ENCODE results near the gene DTNB. TPM values are rescaled to one million over a fixed set of nuclear protein-coding genes. Genes with fewer than 3 reads are reported as not detected.

DTNB gene
- total and polyA plus RNA-seq, 12 donors = 4.7 to 27.5 (median 9.4) TPM

DNA sequence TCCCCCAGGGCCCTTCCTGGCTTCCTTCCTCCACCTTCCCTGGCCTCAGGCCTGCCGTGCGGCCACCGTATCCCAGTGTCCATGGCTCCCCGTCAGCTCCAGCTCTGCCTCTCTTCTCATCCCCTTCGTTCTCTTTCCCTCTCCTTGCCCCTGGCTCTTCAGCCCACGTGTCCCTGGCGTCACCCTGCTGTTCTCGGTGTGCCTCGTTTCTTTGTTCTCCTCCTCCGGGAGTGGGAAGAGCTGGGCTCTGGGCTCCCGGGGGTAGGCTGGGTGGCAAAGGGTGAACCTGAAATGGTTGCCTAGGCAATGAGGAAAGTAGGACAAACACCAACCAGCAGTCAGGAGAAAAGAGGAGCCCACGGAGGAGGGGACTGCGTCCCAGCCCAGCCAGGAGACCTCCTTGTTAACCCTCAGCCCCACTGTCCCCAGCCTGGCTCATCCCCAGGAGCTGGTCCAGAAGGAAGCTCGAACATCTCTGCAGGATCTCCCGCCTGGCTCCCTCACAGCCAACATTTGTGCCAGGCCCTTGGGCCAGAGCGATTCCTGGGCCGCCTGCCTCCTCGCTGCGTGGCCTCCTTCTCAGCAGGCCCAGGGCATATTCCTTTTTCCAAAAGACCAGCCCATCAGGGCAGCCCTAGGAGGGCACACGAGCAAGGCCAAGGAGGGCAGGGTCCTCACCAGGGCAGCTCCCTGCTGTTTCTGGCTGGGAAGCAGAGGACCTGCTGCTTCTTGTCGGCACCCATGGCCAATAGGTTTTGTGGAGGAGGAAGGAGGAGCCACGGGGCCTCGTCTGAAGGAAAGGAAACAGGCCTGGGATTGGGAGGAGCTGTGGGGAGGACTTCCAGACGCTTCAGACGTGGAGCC lies 300.7 kb downstream of the DTNB start:
- Histone ChIP-seq H3K4me3 (no peak overlapping the region), H3K36me3 (replicated peaks in 1 of 2) (no peaks in the 10 kb centered on the region), H3K9me3 (replicated peaks in 1 of 3) (no peaks in the 10 kb centered on the region), H3K27ac (peak overlapping the region in 1 of 5 donors; percentile 52), H3K4me1 (replicated peaks in 1 of 2) (peaks cover 0 to 15% of the 10 kb centered on the region in 2 donors), H3K27me3 (no peaks in the 10 kb centered on the region)
- WGBS, 4 donors = 86 to 92% (median 88%) methylated on average over 17 to 25 of the region's 25 CpGs
- intact Hi-C loops (cut with DNase I) = no loop called here
- TF ChIP-seq CTCF (IDR thresholded peaks at IDR 0.05) (no peak), POLR2A (IDR thresholded peaks at IDR 0.05) (no peak)
- DNase-seq = peak in 3 of 7 donors; percentile 6 to 53 (median 18)

DNA sequence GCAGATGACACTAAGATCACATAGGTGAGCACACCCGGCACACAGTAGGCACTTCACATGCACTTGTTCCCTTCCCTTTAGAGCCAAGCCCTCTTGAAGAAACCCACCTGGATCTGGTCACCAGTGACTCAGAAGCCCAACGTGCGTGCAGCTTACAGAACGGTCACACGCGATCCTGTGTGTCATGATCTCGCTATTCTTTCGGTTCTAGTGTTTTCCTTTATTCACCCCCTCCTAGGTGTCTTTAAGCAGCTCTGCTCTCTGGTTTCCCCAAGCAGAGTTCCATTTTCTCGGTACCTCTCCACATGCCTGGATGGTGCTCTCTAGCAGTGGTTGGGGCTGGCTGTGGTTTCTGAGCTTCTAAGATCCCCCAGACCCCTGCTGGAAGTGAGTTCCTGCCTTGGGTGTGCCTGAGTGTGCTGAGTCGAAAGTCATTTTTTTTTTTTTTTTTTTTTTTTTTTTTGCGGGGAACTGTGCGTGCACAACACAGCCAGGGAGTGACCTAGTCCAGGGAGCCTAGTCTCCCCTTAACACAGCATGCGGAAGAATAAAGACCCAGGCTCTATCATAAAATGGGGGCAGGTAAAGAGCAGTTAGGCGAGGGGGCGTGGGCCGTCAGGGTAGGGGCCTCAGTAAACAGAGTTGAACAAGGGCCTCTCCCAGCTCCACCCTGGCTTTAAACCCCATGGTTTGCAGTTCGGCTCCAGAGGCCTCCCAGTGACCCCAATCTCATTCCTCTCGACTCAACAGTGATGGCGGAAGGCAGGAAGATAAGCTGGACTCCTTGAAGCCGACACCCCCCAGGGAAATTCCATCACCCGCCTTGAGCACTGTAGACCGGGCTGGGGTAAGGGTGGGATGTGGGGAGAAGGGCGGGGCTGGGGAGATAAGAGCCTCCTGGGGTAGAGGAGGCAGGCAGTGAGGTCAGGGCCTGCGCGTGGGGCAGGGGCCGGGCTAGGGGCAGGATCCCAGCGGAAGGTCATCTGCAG lies 301.8 kb downstream of the DTNB start:
- WGBS, 4 donors = 87 to 95% (median 92%) methylated on average over 17 to 27 of the region's 27 CpGs
- Histone ChIP-seq H3K9me3 (replicated peaks in 1 of 3) (no peaks in the 10 kb centered on the region), H3K4me1 (replicated peaks in 1 of 2) (peaks cover 0 to 4% of the 10 kb centered on the region in 2 donors), H3K36me3 (replicated peaks in 1 of 2) (no peaks in the 10 kb centered on the region), H3K27ac (no peak overlapping the region), H3K4me3 (no peak overlapping the region), H3K27me3 (no peaks in the 10 kb centered on the region)
- intact Hi-C loops (cut with DNase I) = no loop called here
- TF ChIP-seq POLR2A (IDR thresholded peaks at IDR 0.05) (no peak), CTCF (IDR thresholded peaks at IDR 0.05) (no peak)
- DNase-seq = peak in 3 of 7 donors; percentile 5 to 46 (median 12)

DNA sequence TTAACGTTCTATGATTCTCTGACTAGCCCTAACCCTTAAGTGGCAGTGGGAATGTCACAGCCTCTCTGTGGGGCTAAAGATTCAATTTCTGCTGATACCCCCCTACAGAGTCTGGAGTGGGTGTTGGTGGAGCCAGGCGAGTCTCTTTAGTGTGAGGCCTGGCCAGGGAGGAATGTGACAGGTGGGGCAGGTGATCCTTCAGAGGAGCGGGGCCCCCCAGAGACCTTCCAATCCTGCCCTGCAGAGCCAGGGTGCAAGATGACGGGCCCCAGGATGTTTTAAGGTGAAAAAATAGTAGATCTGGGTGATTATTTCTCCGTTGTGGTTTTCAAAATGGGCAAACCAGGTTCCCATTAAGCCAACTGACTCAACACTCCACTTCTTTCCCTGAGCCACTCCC lies 303.5 kb downstream of the DTNB start:
- DNase-seq = peak in 2 of 7 donors; percentile 7
- H3K4me1 ChIP-seq (replicated peaks in 1 of 2) = no peaks in the 10 kb centered on the region
- H3K27me3 ChIP-seq = no peaks in the 10 kb centered on the region
- no peak overlapping the region for H3K27ac ChIP-seq
- intact Hi-C loops (cut with DNase I) = loop anchor here in 1 of 2 donors (10.0 kb wide), 1 partner anchor 155 kb away; no protein-coding TSS in a partner anchor
- H3K36me3 ChIP-seq (replicated peaks in 1 of 2) = no peaks in the 10 kb centered on the region
- H3K4me3 ChIP-seq = no peak overlapping the region
- TF ChIP-seq CTCF (IDR thresholded peaks at IDR 0.05) (no peak), POLR2A (IDR thresholded peaks at IDR 0.05) (no peak)
- no peaks in the 10 kb centered on the region for H3K9me3 ChIP-seq (replicated peaks in 1 of 3)
- WGBS, 4 donors = 77 to 90% (median 84%) methylated on average over 5 of the region's 5 CpGs

DNA sequence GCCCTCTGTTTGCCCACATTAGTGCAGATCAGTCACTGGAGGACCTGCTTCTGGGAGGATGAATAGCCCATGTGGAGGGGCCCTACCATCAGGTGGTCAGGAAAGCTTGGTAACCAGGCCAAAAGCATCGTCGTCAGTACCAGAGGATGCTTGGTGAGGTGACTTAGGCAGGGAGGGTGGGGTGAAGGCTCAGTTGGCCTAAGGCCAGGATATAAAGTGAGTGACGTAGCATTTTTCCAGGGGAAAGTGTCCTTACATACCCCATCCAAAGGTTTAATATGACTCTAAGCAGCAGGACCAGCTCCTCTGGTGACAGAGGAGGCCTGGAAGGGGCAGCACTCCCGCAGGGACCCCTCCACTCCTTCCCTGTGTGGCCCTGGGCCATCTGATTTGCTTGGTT lies 303.9 kb downstream of the DTNB start:
- intact Hi-C loops (cut with DNase I) = loop anchor here in 1 of 2 donors (10.0 kb wide), 1 partner anchor 155 kb away; no protein-coding TSS in a partner anchor
- DNase-seq = no peak
- Histone ChIP-seq H3K27ac (no peak overlapping the region), H3K4me1 (replicated peaks in 1 of 2) (no peaks in the 10 kb centered on the region), H3K9me3 (replicated peaks in 1 of 3) (no peaks in the 10 kb centered on the region), H3K27me3 (no peaks in the 10 kb centered on the region), H3K36me3 (replicated peaks in 1 of 2) (no peaks in the 10 kb centered on the region), H3K4me3 (no peak overlapping the region)
- TF ChIP-seq POLR2A (IDR thresholded peaks at IDR 0.05) (no peak), CTCF (IDR thresholded peaks at IDR 0.05) (no peak)
- WGBS, 4 donors = 64 to 77% (median 70%) methylated on average over 4 of the region's 4 CpGs
